NT2/D1 (cell line): ENCODE results near the gene C1orf185.

Experiments used
- YY1 ChIP-seq: IDR thresholded peaks from 2 replicates; pipeline ENCODE4 v1.6.1; 2011; ENCODE audit not compliant: insufficient read length, insufficient read depth
- ZNF274 ChIP-seq: IDR thresholded peaks from 2 replicates; pipeline ENCODE4 v1.6.1; 2011; ENCODE audit warnings: mild to moderate bottlenecking, low read depth, low read length

- no peak for TF ChIP-seq ZNF274
- no peak for TF ChIP-seq YY1
Measured at GRCh38 chr1:51189421-51190073, 87.5 kb downstream of the C1orf185 start.
